Measurements from ENCODE around the gene TRMO. TPM values are rescaled to one million over a fixed set of nuclear protein-coding genes. Genes with fewer than 3 reads are reported as not detected.

Gene TRMO
- total RNA-seq, 1 experiment from 2014 or later, result 15.8 TPM

- H3K27ac ChIP-seq, result no peak overlapping the region
- CTCF ChIA-PET, result interaction anchor here (0.6 to 0.7 kb wide), 2 partner anchors 18 to 362 kb away, joined by 3 to 6 read pairs; no protein-coding TSS in a partner anchor
- H3K27me3 ChIP-seq (ENCODE audit: insufficient read depth, low read depth), result no peaks in the 10 kb centered on the region
- H3K4me3 ChIP-seq, result no peak overlapping the region
- H3K9me3 ChIP-seq (ENCODE audit: insufficient read depth, low read depth), result no peaks in the 10 kb centered on the region
- H3K36me3 ChIP-seq (ENCODE audit: low read depth), result 0 out of 2 replicates have a peak, but pooled peaks cover 11% of the 10 kb centered on the region
- TF ChIP-seq EZH2 (IDR thresholded peaks at IDR 0.05; ENCODE audit: low read depth), result no peak
- TF ChIP-seq CTCF (conservative IDR thresholded peaks at IDR 0.05), result no peak
- no peak for DNase-seq
- no TSS peak for BruUV-seq (replicated peaks)
- H4K20me1 ChIP-seq (ENCODE audit: insufficient read depth), result 0 out of 2 replicates have a peak, but pooled peaks cover 4% of the 10 kb centered on the region
- H3F3A ChIP-seq (ENCODE audit: insufficient read depth, low read depth), result peaks cover 16% of the 10 kb centered on the region
- no peak overlapping the region for H3K4me2 ChIP-seq
- peaks cover 18% of the 10 kb centered on the region; the same call in 1 of the 2 replicates for H3K4me1 ChIP-seq (replicated peaks; ENCODE audit: insufficient read depth)
- no peak overlapping the region for H2AFZ ChIP-seq
- intact Hi-C loops (cut with micrococcal nuclease; ENCODE audit: unreplicated experiment), result no loop called here
- H3K79me2 ChIP-seq (ENCODE audit: low read depth), result peaks cover 26% of the 10 kb centered on the region
- POLR2A ChIA-PET (ENCODE audit: unreplicated experiment), result no interaction called here
- H3K9me2 ChIP-seq (ENCODE audit: insufficient read depth), result no peaks in the 10 kb centered on the region
Observed at GRCh38 chr9:97919217-97919813, 3.0 kb downstream of the TRMO start.

- Histone ChIP-seq H3K4me1 (replicated peaks; ENCODE audit: insufficient read depth) (peaks cover 14% of the 10 kb centered on the region; the same call in 1 of the 2 replicates), H3K9me3 (ENCODE audit: insufficient read depth, low read depth) (no peaks in the 10 kb centered on the region), H3K4me3 (no peak overlapping the region), H3F3A (ENCODE audit: insufficient read depth, low read depth) (peaks cover 11% of the 10 kb centered on the region), H3K79me2 (ENCODE audit: low read depth) (peaks cover 26% of the 10 kb centered on the region), H3K4me2 (no peak overlapping the region), H3K36me3 (ENCODE audit: low read depth) (0 out of 2 replicates have a peak, but pooled peaks cover 11% of the 10 kb centered on the region), H3K27me3 (ENCODE audit: insufficient read depth, low read depth) (no peaks in the 10 kb centered on the region), H3K9me2 (ENCODE audit: insufficient read depth) (no peaks in the 10 kb centered on the region), H3K27ac (no peak overlapping the region), H2AFZ (no peak overlapping the region), H4K20me1 (ENCODE audit: insufficient read depth) (0 out of 2 replicates have a peak, but pooled peaks cover 4% of the 10 kb centered on the region)
- ChIA-PET CTCF (interaction anchor here (0.7 kb wide), 1 partner anchor 362 kb away, joined by 6 read pairs; no protein-coding TSS in a partner anchor), POLR2A (ENCODE audit: unreplicated experiment) (no interaction called here)
- no TSS peak for BruUV-seq (replicated peaks)
- TF ChIP-seq EZH2 (IDR thresholded peaks at IDR 0.05; ENCODE audit: low read depth) (no peak), CTCF (conservative IDR thresholded peaks at IDR 0.05) (no peak)
- intact Hi-C loops (cut with micrococcal nuclease; ENCODE audit: unreplicated experiment), result no loop called here
- no peak for DNase-seq
Observed at GRCh38 chr9:97918611-97919010, 3.7 kb downstream of the TRMO start.

- BruUV-seq (replicated peaks), result no TSS peak
- 0 out of 2 replicates have a peak, but pooled peaks cover 6% of the 10 kb centered on the region for H3F3A ChIP-seq (ENCODE audit: insufficient read depth, low read depth)
- ChIA-PET POLR2A (ENCODE audit: unreplicated experiment) (no interaction called here), CTCF (no interaction called here)
- H3K9me3 ChIP-seq (ENCODE audit: insufficient read depth, low read depth), result no peaks in the 10 kb centered on the region
- no peak for TF ChIP-seq EZH2 (IDR thresholded peaks at IDR 0.05; ENCODE audit: low read depth)
- no peak for TF ChIP-seq CTCF (conservative IDR thresholded peaks at IDR 0.05)
- H3K27me3 ChIP-seq (ENCODE audit: insufficient read depth, low read depth), result no peaks in the 10 kb centered on the region
- 0 out of 2 replicates have a peak, but pooled peaks cover 4% of the 10 kb centered on the region for H3K79me2 ChIP-seq (ENCODE audit: low read depth)
- H3K4me2 ChIP-seq, result no peak overlapping the region
- H4K20me1 ChIP-seq (ENCODE audit: insufficient read depth), result 0 out of 2 replicates have a peak, but pooled peaks cover 4% of the 10 kb centered on the region
- no peaks in the 10 kb centered on the region for H3K4me1 ChIP-seq (replicated peaks; ENCODE audit: insufficient read depth)
- H2AFZ ChIP-seq, result no peak overlapping the region
- intact Hi-C loops (cut with micrococcal nuclease; ENCODE audit: unreplicated experiment), result no loop called here
- no peaks in the 10 kb centered on the region for H3K9me2 ChIP-seq (ENCODE audit: insufficient read depth)
- DNase-seq, result no peak
- no peak overlapping the region for H3K4me3 ChIP-seq
- no peak overlapping the region for H3K27ac ChIP-seq
- peaks cover 26% of the 10 kb centered on the region for H3K36me3 ChIP-seq (ENCODE audit: low read depth)
Observed at GRCh38 chr9:97911970-97912369, 10.3 kb downstream of the TRMO start.

Measured in PC-9 (cell line).